HG02943 (cell line): ENCODE measurements around the gene TTC14.
A peak's percentile ranks its signal among the peaks of the same experiment; 100 is the strongest.

Experiments
- ATAC-seq: cut with Tn5 transposase; IDR thresholded peaks from one replicate; pipeline ENCODE4 v1.9.1; 2021; ENCODE audit warnings: mild to moderate bottlenecking, low read depth, moderate library complexity; ENCODE audit not compliant: unreplicated experiment

Gene TTC14

DNA sequence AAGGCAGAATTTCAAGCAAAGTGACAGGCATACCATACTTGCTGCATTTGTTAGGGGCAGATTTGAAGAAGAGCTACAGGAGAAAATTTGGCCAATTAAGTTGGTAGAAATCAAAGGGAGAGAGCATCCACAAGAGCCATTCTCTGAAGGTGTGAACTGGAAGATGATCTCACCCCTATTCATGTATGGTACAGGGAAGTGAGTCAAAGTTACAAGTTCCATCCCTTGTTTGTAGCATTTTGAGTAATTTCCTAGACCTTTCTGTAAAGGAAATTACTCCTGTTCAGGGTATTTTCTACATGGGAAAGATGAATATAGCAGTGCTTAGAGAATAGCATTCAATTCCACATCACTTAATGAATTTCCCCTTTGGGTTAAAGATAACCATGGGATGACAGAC, 28.4 kb downstream of the TTC14 start:
- ATAC-seq = no peak

DNA sequence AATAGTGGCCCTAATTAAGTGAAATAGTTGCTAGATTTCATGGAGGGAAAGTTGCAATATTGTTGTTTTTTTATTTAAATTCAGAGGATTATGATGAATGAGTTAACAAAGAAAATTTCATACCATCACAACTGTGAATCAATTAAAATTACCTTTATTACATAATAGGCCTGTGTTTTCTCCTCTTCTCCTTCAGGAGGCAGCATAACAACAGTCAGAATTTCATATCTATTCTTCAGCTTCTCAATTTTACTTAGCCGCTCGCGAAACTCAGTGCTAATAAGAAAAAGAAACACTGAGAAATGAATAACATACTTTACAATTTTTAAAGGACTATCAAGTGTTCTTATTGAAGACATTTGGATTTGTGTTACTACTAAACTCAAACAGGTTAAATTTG, 29.4 kb downstream of the TTC14 start:
- no peak for ATAC-seq

DNA sequence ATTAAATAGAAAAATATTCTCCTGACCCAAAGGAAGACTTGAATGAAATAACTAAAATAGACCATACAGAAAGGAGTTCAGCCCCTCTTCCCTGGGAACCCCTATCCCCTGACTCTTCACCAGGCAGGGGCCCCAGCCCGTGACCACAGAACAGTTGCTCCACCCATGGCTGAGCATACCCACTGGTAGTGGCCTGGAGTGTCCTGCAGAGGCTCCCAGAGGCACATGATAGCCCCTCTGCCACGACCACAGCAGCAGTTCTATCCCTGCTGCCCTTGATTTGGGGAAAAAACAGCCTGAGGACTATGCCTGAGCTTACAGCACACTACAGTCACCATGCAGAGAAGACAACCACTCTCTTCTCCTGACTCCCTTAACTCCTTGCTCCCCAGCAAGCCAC, 31.8 kb downstream of the TTC14 start:
- no peak for ATAC-seq

DNA sequence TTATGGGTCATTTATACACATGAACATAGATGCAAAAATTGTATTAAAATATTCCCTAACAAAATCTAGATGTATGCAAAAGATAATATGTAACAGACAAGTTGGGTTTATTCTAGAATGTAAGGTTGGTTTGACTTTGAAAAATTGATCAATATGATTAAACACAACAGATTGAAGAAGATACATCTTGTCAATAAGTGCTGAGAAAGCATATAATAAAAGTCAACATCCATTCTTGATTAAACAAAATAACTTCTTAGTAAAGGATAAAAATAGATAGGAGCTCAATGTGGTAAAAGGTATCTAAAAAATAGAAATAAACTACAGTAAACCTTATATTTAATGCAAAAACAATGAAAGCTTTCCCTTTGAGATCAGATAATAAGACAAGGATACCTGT, 39.0 kb downstream of the TTC14 start:
- no peak for ATAC-seq

DNA sequence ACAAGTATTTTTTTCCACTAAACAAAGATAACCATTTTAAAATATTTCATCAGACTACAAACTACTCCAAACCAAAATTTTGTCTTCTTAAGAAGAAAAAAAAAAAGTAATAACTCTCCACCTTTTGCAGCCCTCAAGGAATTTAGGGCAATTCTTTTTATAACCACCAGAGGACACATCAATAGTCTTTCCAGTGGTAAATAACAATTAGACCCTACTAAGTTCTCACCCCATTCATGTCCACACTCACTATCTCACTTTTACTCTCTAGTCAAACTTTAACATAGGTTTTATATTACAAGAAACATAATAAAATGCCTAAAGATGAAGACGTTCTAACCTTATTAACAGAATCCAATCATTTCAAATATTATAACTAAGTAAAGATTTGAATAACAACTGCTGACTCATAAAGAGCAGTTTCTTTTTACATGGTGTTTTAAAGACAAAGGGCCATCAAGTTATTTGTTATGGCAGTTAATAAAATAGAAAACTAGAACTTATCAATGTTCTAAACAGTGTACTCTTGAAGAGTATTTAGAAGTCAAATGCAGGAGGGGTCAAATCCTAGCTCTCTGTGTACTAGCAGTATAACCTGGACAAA, 44.3 kb downstream of the TTC14 start:
- peak; percentile 67 for ATAC-seq

DNA sequence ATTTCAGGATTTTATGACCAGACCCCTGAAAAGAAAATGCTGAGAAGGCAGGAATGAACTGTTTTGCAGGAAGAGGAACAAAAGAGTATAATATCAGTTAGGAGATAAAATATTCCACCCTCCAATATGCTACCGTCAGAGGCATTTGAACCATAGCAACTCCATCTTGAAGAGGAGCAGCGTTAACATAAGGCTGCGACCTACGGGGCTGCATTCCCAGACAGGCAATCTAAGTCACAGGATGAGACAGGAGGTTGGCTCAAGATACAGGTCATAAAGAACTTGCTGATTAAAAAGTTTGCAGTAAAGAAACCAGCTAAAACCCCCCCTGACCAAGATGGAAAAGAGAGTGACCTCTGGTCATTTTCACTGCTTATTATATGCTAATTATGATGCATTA, 54.4 kb downstream of the TTC14 start:
- ATAC-seq = no peak

DNA sequence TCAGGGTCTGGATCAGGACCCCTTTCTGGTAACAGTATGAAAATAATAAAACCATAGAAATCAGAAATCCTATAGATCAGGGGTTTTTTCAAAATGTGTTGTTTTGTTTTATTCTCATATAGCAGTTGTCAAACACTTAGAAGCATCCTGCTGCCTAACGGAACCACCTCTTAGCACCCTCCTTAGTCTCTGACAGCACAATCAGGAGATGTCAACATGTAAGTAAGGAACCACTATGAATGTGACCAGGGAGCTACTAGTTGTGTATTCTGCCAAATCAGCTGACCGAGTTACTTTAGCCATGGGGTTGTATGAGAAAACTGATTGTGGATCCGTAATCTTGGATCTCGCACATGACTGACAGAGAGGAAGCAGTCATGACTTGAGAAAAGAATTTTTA, 55.1 kb downstream of the TTC14 start:
- ATAC-seq = no peak
